Thyroid gland (tissue), 4 donors: ENCODE measurements around the gene FEM1C.

ENCODE experiments used
- POLR2A ChIP-seq, 2 donors: fragments of 450-650 bp; IDR thresholded peaks; one replicate each; pipeline ENCODE4 v1.6.1; 2017; ENCODE audit warnings: antibody characterized with exemption in 2 of 2, mild to moderate bottlenecking in 2 of 2, moderate library complexity in 1 of 2
- TF ChIP-seq, protein P1 (sequence below), 6 experiments: fragments of 200-600 bp in 3 of 6; fragments of 450-650 bp in 3 of 6; sonication (generic) in 3 of 6; IDR thresholded peaks; one replicate each; pipeline ENCODE4 v1.5.1; 2016 to 2019; ENCODE audit warnings: antibody characterized with exemption in 6 of 6, mild to moderate bottlenecking in 2 of 6, inconsistent platforms in 1 of 6, moderate library complexity in 1 of 6

DNA sequence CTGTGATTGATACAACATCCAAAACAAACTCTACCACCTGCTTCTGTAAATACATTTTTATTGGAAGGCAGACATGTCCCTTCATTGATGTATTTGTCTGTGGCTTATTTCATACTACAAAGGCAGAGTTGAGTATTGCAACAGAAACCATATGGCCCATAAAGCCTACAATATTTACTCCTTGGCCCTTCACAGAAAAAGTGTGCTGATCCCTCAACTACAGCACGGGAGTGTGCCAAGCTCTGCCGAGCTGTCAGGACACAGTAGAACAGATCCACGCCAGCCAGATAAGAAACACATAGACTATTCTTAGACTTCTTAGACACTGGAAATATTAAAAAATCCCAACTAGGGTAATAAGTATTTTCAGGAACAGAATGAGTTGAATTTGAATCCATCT, 44.5 kb upstream of the FEM1C start:
- TF ChIP-seq POLR2A (IDR thresholded peaks at IDR 0.05): no peak
- TF ChIP-seq, protein P1, sequence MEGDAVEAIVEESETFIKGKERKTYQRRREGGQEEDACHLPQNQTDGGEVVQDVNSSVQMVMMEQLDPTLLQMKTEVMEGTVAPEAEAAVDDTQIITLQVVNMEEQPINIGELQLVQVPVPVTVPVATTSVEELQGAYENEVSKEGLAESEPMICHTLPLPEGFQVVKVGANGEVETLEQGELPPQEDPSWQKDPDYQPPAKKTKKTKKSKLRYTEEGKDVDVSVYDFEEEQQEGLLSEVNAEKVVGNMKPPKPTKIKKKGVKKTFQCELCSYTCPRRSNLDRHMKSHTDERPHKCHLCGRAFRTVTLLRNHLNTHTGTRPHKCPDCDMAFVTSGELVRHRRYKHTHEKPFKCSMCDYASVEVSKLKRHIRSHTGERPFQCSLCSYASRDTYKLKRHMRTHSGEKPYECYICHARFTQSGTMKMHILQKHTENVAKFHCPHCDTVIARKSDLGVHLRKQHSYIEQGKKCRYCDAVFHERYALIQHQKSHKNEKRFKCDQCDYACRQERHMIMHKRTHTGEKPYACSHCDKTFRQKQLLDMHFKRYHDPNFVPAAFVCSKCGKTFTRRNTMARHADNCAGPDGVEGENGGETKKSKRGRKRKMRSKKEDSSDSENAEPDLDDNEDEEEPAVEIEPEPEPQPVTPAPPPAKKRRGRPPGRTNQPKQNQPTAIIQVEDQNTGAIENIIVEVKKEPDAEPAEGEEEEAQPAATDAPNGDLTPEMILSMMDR (IDR thresholded peaks at IDR 0.05): no peak
